Heart left ventricle (tissue), 13 donors: ENCODE measurements around the gene CLCN1.

Source experiments
- POLR2A ChIP-seq, 2 donors: fragments of 450-650 bp; IDR thresholded peaks; one replicate each; pipeline ENCODE4 v1.6.1; 2017; ENCODE audit warnings: antibody characterized with exemption in 2 of 2, mild to moderate bottlenecking in 2 of 2, moderate library complexity in 2 of 2
- TF ChIP-seq, protein P1 (sequence below), 12 donors: fragments of 200-600 bp; sonication (generic) in 4 of 12; IDR thresholded peaks; one replicate each; pipeline versions ENCODE4 v1.5.0 to v1.8.0; 2018 to 2022; ENCODE audit warnings: antibody characterized with exemption in 12 of 12, mild to moderate bottlenecking in 5 of 12
- donor health status: ischemic (EF 13 %, LVEDD 7.1; RV severe dilation, severe dysfunction).
- donor health status: DM: no; HTN: yes; CAD: no.
- donor health status: DM: no; HTN: no; CAD: no.
- donor health status: ischemic (EF 25% LVEDD 6.9; RV normal size, moderate dysfunction).
- donor health status: ischemic (EF 25% LVEDD 5.7; RV mildly dilated, moderate dysfunction).
- donor health status: ischemic (EF 35%, LVEDD 5.7; RV mildly dilated, moderate dysfunction).
- donor health status: nonischemic (EF 11% LVEDD 7.7; RV severe dilation, severe dysfunction).
- donor health status: DM: yes; HTN: yes; CAD: no.
- donor health status: PGD.
- donor health status: ischemic (EF 29% LVEDD 5.4; RV normal size, mild dysfunction).
- donor health status: nonischemic (EF 23%, LVEDD 6.1; RV moderate dilation, normal function).

DNA sequence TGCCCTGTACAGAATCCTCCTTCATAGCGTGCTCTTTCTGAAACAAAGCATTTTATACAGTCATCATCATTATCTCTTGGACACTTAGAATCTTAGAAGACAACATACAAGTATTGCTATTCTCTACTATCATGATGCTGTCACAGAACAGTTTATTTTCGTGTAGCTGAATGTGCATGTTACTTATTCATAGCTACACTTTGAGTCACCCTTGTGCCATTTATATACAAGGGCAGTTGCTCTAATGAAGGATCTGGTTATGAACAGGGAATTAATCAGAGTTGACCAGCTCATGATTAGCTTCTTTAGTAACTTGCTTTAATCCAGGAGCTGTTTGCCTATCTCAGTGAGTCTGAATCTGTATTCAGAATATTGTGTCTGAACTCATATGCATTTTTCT is 16.6 kb upstream of the CLCN1 start:
- TF ChIP-seq, protein P1, sequence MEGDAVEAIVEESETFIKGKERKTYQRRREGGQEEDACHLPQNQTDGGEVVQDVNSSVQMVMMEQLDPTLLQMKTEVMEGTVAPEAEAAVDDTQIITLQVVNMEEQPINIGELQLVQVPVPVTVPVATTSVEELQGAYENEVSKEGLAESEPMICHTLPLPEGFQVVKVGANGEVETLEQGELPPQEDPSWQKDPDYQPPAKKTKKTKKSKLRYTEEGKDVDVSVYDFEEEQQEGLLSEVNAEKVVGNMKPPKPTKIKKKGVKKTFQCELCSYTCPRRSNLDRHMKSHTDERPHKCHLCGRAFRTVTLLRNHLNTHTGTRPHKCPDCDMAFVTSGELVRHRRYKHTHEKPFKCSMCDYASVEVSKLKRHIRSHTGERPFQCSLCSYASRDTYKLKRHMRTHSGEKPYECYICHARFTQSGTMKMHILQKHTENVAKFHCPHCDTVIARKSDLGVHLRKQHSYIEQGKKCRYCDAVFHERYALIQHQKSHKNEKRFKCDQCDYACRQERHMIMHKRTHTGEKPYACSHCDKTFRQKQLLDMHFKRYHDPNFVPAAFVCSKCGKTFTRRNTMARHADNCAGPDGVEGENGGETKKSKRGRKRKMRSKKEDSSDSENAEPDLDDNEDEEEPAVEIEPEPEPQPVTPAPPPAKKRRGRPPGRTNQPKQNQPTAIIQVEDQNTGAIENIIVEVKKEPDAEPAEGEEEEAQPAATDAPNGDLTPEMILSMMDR (IDR thresholded peaks at IDR 0.05) = no peak
- no peak for TF ChIP-seq POLR2A (IDR thresholded peaks at IDR 0.05)
